Esophagus mucosa (tissue), 1 donor: ENCODE data around the gene TSPEAR. TPM values are rescaled to one million over a fixed set of nuclear protein-coding genes. Genes with fewer than 3 reads are reported as not detected.

ENCODE experiments used
- ATAC-seq: fragments of 200-7000 bp; cut with Tn5 transposase; one replicate; pipeline ENCODE4 v1.9.1; 2020
- total RNA-seq: library from RNA; stranded (reverse); gene quantifications from one replicate; pipeline ENCODE4 v1.2.4, GENCODE V29; 2023
- donor health status: DM: yes; HTN: yes; CAD: no.

Gene TSPEAR
- total RNA-seq, 1 donor from 2014 or later: 0.08 TPM

DNA sequence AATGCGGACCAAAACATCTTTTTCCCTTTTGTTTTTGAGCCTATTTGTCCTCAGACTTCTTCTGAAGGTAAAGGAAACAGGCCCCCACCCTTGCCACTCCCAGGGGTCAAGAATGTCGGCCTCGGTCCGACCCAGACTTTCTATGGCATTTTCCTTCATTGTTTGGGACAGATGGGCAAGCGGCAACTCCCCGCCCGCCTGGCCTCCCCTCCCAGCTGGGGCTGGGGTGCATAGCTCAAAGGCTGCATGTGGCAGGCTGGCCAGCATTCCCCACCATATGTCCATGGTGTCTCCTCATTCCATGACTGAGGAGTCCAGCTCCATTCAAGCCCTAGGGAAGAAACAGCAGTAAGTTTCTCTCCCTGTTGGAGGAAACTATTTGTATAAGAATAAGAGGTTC, 29.4 kb upstream of the TSPEAR start:
- ATAC-seq: no peak

DNA sequence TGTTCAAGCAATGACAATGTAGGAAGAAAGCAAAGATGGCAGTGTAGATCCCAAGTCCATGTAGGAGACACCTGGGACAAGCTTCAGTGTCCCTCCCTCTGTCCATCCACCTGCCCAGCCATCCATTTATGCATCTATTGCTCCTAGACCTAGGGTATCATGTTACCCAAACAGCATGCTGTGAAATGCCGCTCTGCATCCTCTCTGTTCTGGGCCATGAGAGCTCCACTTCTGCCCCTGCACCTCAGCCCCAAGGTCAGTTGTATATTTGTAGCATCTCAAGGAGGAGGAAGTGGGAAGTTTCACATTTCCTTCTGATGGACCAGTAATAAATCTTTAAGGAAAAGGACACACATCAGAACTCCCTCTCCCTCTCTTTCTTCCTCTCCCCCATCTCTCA, 27.9 kb upstream of the TSPEAR start:
- no peak for ATAC-seq

DNA sequence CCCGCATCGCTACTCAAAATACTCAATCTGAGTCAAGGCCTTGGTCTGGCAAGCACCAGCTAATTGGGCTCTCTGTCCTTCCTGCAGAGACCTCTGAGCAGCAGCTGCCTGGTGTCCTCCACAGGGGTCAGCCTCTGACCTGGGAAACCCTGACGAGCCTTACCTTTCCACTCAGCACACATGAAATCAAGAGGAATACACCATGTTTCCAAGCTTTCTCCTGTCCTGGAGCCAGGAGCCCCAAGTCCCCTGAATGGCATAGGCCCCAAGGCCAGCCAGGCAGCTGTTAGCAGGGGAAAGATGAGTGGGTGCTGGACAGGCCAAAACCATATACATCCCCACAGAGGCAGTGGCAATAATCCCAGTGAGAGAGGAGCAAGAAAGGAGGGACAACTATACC, 27.2 kb upstream of the TSPEAR start:
- no peak for ATAC-seq

DNA sequence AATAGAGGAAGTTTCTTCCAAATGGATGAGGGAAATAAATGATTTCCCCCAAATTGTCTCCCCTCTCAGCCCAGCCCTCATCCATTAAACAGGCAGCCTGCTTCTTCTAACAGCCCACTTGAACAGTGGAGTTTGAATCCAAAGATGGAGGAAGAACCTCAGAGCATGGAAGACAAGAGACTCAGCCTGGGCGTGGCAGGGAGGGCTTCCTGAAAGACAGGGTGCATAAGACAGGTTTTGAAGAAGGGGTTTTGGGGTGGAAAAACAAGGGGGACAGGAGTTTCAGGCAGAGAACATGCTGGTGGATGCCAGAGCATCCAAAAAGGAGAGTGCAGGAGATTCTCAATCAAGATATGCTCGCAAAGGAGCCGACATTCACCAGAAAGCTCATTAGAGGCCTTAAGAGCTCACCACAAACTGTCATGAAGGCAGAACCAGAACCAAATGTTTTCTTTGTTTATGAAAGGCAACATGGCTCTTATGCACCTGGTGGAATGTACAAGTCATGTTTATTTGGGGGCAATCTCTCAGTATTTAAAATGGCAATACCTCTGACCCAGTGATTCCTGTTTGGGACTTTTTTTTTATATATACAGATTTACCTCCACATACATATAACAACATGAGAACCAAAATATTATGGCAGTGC, 26.5 kb upstream of the TSPEAR start:
- no peak for ATAC-seq

DNA sequence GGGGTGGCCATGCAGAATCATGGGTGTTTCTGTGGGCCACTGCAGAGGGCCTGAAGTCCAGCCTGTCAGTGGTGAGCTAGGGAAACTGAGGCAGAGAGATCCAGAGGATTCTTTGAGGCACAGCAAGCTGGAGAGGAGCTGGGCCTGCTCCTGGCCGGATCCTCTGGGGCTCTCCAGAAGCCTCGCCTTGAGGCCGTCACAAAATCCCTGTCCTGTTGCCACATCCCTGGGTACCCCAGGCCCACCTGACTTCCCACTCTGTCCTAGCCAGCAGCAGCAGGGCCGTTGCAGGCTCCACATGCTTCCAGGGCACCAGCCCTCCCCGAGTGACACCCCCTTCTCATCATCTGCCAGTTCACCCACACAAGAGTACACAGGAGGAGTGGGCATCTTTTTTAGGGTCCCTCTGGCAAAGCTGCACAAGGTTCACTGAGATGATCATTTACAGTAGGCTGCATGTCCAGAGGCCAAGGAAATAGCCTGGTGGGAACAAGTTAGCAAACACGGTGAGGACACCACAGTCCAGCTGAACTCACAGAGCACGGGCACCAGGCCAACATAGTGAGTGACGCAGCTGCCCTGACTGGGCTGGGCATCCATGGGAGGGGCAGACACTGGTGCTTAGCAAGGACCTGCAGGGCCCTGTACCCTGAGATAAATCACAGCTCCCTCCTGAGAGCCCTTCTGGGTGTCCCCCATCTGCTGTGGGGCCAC, 25.1 kb upstream of the TSPEAR start:
- ATAC-seq: peak; percentile 63

DNA sequence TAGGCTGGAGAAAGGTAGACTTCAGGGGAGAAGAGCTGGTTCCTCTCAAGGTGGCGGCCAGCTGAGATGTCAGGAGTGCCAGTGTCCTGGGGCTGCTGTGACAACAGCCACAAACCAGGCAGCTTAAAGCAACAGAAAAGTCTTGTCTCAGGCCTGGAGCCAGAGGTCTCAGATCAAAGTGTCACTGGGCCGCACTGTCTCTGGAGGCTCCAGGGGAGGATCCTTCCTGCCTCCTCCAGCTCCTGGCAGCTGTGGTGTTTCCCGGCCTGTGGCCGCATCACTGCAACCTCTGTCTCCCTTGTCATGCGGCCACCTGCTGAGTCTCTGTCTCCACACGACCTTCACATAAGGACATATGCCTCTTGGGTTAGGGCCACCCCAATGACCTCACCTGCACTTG, 24.4 kb upstream of the TSPEAR start:
- ATAC-seq: no peak

DNA sequence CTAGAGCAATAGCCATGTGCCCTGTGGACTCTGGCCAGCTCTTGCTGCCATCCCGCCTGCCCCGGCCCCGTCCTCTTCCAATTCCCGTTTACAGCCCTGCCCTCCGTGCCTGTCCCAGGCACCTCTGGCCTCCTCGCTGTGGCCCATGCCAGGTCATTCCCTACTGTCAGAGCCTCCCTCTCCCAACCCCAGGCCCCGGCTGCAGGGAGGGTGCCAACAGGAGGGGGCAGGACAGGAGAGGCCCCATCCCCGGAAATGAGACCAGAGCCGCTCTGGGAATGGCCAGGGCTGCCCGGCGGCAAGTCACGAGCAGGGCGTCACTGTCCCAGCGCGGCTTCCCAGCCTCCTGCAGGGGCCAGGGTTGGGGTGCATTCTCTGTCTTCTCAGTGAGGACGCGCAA, 23.5 kb upstream of the TSPEAR start:
- no peak for ATAC-seq

DNA sequence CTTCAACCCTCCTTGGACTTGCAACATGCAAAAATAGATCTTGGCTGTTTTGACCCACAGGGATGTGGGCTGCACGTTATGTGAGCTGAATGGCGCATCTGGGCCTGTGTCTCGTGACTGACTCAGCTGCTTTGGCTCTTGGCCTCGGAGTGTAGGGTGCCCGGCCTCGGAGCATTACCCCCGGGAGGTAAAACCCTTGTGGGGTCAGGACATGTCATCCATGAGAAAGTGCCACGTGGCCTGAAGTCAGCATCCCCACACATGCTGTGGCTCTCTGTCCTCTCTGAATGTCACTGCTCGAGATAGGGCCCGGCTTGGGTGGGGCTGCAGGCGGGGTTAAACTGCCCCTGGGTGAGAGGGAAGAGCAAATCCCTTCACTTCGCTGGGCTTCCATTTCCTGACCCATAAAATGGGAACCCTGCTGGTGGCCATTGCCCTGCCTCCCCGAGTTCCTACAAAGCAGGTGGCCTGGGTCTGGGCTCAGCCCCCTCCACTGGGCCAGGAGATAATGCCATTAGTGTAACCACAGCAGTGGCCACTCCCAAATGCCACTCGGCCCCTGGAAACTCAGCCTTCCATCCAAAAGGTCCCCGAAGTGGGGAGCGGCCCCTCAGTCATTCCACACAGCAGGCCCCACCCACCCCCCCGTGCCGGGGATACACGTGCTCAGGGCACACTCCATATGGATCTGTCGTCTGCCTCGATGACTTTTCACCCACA, 22.8 kb upstream of the TSPEAR start:
- no peak for ATAC-seq

DNA sequence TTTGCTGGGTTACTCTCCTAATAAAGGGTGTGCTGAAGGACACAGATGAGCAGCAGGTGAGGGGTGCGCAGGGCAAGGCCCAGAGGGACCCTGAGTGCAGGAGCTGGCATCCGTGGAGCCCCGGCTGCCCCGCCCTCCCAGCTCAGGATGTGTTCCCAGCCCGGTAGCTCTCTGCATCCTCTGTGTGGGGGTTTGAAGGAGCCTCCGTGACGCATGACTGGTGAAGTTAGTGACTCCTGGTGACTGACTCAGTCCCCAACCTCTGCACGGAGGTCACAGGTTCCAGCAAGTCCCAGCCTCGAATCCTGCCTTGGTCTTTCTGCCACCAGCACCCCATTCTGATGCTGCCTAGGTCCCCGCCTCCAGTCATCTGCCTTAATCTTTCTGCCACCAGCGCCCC, 21.6 kb upstream of the TSPEAR start:
- ATAC-seq: no peak

DNA sequence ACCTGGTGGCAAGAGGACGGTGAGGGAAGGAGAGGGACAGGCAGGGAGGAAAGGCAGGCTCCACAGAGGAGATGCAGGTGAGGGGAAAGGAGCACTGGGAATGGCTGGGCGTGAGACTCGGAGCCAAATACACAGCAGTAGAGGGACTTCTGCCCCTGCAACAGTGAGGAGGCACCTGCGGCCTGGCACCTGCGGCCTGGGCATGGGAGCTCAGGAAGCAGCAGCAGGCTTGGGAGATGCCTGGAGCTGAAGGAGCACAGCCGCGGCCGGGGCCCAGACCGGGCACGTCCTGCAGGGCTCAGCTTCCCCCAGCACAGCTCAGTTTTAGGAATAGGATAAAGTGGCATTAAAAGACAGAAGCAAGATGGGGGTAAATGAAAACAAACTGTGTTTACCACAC, 20.9 kb upstream of the TSPEAR start:
- ATAC-seq: no peak

DNA sequence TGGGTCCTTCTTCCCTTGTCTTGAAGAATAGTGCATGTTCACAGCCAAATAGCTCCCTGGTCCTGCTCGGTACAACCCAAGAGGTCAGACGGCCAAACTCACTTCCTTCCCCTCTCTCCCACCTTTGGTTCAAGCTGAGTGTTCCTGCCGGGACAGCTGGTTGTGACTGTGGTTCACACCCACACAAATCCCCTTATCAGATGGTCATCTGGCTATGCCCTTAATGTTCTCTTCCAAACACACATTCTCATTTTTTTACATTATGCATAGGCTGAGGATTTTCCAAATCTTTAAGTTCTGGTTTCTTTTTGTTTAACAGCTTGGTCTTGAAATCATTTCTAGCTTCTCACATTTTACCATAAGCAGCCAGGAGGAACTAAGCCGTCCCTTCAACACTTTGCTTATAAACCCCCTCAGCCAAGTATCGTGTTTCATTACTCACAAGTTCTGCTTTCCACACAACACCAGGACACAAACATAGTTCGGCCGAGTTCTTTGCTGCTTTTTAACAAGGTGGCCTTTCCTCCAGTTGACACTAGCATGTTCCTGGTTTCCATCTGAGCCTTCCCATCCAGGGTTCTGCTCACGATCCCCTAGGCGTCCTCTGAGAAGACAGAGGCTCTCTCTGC, 19.7 kb upstream of the TSPEAR start:
- ATAC-seq: no peak

DNA sequence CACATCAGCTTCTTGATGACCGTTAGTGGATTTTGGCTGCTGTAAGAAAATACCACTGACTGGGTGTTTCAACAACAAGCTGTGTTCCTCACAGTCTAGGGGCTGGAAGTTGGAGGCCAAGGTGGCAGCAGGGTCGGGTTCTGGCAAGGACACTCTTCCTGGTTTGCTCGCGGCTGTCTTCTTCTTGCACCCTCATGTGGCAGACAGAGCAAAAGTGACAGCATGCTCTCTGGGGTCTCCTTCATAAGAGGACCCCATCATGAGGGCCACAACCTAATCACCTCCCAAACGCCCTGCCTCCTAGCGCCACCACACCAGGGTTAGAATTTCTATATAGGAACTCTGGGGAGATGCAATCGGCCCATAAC, 18.6 kb upstream of the TSPEAR start:
- no peak for ATAC-seq

DNA sequence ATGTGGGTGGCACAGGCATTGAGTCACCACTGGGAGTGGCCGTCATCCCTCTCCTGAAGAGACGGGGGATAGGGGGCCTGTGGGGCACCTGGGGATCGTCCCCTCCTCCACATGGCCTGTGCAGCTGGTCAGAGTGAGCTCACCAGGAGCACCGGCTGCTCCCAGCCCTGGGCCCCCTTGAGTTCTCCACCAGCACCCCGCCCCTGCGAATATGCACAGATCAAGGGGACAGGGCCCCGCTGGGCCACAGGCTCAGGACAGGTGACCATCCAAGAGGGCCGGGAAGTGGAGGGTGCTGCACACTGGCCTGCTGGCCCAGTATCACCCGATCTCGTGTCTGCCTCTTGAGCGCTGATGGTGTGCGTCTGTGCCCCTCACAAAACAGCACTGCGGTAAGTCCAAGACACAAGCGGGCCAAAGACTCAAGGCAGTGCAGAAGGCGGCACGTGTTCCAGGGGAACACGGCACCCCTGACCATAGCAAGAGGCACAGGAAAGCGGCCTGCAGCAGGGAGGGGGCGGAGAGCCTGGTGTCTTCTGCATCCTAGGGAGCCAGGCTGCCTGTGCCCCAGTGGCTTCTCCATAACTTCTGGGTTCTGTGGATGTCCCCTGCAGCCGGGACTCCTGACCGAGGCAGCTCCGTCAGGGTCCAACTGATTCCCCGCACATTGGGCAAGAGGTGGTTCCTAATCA, 18.1 kb upstream of the TSPEAR start:
- no peak for ATAC-seq

DNA sequence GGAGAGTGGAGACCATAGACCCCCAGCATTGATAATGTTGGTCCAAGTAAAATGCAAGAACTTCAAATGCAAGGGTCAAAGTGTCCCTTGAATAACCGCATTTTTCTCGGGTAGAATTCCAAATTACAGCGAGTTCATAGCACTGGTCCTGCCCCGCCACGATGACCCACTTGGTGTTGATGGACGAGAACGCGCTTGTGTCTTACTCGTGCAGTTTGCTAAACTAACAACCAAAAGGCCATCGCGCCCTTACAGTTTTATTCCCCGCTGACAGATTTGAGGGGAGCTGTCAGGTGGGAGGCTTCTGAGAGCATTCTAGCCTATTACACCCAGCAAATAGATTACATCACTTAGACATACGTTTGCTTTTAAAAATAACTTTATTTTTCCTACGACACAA, 17.3 kb upstream of the TSPEAR start:
- ATAC-seq: no peak

DNA sequence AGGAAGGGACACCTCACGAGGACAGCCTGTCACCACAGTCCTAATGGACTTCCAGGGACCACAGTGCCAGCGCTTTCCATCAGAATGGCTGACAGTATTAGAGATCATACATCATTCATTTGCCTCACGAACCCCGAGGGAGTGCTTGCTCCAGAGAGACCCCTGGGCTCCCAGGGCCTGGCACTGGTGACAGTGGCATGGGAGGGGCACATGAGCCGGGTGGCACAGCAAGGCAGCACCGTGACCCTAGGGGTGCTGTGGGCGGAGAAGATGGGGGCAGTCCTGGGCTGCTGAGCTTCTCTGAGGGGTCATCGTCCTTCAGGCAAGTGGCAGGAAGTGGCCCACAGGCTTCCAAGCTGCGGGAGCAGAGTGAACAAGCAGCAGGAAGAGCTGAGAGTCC, 16.4 kb upstream of the TSPEAR start:
- ATAC-seq: no peak

DNA sequence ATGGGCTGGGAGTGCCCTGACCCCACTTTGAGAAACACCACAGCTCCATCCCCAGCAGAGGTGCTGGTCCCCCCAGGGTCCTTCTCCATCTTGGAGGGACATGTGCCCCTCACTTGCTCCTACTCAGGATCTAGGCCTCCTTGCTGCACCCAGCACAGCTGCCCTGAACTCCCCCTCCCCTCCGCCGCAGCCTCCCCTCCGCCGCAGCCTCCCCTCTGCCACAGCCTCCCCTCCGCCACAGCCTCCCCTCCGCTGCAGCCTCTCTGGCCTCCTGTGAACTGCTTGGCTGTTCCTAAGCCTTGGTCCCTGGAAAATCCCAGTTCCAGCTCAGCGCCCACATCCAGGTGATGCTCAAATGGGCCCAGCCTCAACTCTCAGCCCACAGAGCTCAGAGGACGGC, 15.9 kb upstream of the TSPEAR start:
- no peak for ATAC-seq

DNA sequence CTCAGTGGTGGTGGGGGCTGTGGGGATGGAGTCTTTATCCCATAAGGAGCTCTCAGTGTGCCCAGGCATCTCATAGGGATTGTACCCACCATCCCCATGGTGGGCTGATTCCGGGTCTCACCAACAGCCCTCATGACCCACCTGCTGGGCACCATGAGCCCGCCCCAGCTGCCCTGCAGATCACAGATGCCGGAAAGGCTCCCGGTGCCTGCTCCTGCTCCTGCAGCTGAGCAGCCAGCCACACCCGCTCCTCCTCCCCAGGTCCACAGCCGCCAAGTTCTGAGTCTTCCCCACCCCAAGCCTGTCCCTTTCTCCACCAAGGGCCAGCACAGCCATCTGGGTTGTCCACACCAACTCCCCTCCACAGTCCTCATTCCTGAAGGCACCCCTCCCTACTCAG, 15.5 kb upstream of the TSPEAR start:
- no peak for ATAC-seq

DNA sequence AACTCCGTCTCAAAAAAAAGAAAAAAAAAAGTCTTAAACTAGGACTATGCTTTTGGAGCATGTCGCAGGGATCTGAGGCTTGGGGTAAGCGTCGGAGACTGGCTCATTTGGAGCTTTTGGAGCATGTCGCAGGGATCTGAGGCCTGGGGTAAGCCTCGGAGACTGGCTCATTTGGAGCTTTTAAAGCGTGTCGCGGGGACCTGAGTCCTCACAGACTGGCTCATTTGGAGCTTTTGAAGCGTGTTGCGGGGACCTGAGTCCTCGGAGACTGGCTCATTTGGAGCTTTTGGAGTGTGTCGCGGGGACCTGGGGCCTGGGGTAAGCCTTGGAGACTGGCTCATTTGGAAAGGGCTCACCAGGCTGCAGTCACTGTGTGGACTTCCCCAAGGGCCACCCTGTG, 13.6 kb upstream of the TSPEAR start:
- no peak for ATAC-seq

DNA sequence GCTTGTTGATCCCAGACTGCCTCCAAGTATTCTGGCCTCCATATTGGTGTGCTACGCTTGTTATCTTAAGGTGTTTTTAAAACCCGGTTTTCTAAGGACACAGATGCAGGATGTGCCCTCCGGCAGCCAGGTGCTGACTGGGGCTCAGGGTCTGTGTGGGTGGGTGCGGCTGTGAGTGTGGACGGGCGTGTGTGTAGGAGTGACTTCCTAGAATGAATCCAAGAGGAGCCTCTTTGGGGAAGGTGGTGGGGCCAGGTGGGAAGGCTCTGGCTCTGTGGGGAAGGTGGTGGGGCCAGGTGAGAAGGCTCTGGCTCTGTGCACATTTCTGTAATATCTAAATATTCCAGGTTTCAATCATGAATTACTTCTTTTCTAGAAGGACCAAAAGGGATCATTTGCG, 12.8 kb upstream of the TSPEAR start:
- no peak for ATAC-seq

DNA sequence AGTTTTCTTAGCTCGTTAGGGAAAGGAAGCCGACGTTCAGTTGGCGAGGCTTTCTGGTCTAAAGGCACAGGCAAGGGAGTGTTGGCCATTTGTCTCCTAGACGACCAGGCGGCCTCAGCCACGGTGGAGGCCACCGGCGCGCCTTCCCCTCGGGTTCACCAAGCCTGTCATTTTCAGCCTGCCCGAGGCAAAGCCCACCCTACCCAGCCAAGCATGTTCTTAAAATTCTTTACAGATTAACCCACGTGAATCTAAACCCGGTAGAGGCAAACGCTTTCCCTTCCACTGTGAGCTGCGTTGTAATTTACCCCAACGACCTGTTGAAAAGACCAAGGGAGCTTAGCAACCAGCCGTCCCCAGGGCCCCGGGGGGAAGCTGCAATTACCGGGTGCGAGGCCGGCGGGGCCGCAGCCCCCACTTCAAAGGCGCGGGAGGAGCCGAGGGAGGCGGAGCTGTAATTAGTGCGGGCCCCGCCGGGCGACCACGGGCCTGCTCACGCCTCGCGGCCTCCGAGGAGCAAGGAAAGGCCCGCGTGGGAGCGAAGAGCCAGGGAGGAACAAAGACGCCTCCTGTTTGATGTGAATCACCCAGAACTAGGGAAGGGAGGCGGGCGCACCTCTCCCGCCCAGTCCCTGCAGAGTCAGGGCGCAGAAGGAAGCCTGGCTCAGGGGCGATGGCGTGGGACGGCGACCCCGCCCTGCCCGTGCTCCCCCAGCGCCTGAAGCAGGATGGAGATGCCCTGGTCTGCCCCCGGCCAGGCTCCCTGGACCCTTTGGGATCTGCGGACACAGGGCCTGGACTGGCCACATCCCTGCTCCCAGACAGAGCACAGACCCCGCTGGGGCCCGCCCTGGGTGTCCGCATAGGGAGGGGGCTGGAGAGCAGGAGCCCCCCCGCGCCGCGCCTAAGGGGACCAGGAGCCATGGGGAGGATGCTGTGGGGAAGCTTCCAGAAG, 12.1 kb upstream of the TSPEAR start:
- peak; percentile 26 for ATAC-seq

DNA sequence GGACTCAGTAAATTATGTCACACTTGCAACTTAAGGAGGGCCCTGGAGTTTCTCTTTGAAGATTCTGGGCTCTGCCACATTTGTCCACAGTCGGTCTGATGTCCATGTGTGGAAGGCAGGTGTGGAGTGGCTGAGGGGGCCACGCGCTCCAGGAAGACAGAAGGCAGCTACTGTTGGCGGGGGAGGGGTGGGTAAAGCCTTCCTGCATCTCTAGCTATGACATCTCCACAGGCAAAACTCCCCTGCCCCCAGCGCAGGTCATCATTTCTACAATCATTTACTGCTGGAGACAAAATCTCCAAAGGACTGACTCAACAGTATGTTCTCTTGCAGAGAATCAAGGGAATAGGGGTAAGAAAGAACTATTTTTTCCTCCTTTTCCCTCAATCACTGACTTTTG, 11.4 kb upstream of the TSPEAR start:
- ATAC-seq: no peak

DNA sequence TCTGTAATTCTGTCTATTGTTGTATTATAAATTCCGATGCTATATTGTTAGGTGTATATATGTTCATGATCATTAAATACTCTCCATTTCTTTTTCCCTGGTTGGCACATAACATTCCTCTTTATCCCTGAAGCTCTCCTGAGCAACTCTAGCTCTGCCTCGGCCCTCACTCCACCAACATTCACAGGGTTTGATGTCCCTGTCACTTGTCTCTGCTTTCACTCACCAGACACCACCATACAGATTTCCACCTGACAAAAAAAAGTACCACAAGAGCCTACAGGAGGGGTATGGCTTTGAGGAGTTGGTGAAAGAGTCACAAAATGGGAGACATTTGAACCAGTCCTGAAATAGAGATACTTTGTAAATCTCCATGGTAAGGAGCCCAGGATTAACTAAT, 8.8 kb upstream of the TSPEAR start:
- no peak for ATAC-seq
